Astrocyte of the spinal cord (primary cell): ENCODE data around the gene AUTS2.

Experiments used
- DNase-seq: peaks from one replicate; pipeline ENCODE4 v3.0.0; 2011; ENCODE audit warnings: low read depth, low spot score
- H3K4me3 ChIP-seq: 2 replicates; pipeline ENCODE4 v1.5.1; 2011; ENCODE audit warnings: low read depth, mild to moderate bottlenecking, low read length, moderate library complexity
- in situ Hi-C: cut with HindIII; loops from 2 replicates; pipeline ENCODE4 v1.10.0; 2017; ENCODE audit warnings: low sequenced_read_pairs
- TF ChIP-seq, protein P1 (sequence below): IDR thresholded peaks from 2 replicates; pipeline ENCODE4 v1.5.1; 2012; ENCODE audit warnings: low read depth, mild to moderate bottlenecking, low read length, inconsistent platforms

AUTS2 gene

DNA sequence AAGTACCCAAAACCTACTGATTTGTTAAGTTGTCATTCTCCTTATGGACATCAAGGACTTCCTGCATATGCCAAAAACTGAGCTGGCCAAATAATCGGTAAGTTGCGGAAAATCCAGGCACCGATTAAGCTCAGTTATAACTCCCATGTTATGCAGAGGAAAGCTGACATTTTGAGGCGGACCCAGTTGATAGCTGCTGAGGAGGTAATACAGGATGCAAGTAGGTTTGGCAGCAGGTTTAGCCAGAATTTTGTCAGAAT is 808.6 kb downstream of the AUTS2 start:
- H3K4me3 ChIP-seq = no peak overlapping the region
- no peak for DNase-seq
- in situ Hi-C loops = no loop called here
- TF ChIP-seq, protein P1, sequence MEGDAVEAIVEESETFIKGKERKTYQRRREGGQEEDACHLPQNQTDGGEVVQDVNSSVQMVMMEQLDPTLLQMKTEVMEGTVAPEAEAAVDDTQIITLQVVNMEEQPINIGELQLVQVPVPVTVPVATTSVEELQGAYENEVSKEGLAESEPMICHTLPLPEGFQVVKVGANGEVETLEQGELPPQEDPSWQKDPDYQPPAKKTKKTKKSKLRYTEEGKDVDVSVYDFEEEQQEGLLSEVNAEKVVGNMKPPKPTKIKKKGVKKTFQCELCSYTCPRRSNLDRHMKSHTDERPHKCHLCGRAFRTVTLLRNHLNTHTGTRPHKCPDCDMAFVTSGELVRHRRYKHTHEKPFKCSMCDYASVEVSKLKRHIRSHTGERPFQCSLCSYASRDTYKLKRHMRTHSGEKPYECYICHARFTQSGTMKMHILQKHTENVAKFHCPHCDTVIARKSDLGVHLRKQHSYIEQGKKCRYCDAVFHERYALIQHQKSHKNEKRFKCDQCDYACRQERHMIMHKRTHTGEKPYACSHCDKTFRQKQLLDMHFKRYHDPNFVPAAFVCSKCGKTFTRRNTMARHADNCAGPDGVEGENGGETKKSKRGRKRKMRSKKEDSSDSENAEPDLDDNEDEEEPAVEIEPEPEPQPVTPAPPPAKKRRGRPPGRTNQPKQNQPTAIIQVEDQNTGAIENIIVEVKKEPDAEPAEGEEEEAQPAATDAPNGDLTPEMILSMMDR = no peak

DNA sequence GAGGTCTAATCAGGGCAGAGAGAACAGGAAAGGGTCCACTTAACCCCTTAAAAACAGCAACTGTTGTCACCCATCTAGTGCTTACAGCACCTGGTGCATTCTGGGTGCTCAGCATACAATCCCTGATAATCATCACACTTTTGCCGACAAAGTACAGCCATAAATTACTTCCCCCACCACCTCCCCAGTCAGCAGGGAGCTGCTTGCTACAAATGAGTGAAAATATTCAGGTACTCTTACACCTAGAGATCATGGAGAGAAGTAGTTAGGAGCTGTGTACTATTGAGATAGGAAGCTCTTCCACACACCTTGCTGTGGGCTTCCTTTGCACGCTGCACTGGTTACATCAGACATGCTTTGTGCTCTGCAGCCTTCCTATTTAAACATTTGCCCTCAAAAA is 810.2 kb downstream of the AUTS2 start:
- in situ Hi-C loops = no loop called here
- no peak overlapping the region for H3K4me3 ChIP-seq
- TF ChIP-seq, protein P1 = no peak
- no peak for DNase-seq

DNA sequence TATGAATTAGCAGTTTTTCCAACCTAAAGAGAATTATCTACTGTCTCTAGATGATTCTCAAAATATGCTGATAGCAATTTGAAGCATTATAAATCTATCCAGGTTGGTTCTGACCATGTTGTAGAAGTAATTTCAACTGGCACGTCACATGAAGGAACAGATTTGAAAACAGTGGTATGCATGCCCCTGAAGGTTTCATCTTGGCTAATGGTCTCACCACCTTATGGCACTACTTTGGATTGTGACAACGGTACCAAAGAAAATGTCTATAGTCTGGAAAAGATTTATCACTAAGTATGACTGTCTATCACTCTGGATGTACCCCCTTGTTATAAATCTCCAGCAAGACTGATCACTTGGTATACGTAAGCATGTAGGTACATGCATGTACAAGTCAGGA is 810.6 kb downstream of the AUTS2 start:
- TF ChIP-seq, protein P1 = no peak
- in situ Hi-C loops = no loop called here
- no peak for DNase-seq
- no peak overlapping the region for H3K4me3 ChIP-seq

DNA sequence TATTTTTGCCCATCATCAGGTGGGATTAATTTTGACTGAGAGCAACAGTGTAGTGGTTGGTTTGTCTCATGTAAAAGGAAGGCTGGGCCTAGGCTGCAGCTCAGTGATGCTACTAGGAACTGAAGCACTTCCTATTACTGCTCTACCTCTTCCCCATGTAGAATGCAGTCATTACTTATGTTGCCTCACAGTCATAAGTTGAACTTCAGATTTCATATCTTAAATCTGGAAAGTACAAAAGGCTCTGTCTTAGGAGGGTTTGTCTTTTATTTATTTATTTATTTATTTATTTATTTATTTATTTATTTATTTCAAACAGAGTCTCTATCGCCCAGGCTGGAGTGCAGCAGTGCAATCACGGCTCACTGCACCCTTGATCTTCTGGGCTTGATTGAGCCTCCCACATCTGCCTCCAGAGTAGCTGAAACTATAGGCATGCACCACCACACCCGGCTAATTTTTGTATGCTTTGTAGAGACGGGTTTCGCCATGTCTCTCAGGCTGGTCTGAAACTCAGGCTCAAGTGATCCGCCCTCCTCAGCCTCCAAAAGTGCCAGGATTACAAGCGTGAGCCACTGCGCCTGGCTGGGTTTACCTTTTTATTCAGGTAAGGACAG is 812.0 kb downstream of the AUTS2 start:
- in situ Hi-C loops = no loop called here
- H3K4me3 ChIP-seq = no peak overlapping the region
- DNase-seq = no peak
- TF ChIP-seq, protein P1 = no peak

DNA sequence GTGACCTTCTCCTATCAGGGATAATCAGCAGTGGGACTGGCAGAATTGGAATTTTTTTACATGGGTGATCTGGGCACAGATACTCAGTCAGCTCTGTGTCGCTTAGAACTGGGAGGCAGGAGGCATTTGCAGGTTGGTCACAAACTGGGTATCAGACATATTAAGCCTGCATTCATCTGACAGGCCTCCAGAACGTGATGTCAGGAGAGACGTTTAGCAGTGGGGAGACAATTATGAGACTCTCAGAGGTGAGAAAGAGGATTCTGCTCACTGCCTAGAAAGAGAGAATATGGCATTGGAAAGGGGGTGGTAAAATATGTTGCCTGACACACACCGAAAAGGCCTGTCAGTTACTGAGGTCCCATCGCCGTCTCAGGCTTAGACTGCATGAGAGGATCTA is 816.1 kb downstream of the AUTS2 start:
- no peak for DNase-seq
- in situ Hi-C loops = no loop called here
- TF ChIP-seq, protein P1 = no peak
- no peak overlapping the region for H3K4me3 ChIP-seq

DNA sequence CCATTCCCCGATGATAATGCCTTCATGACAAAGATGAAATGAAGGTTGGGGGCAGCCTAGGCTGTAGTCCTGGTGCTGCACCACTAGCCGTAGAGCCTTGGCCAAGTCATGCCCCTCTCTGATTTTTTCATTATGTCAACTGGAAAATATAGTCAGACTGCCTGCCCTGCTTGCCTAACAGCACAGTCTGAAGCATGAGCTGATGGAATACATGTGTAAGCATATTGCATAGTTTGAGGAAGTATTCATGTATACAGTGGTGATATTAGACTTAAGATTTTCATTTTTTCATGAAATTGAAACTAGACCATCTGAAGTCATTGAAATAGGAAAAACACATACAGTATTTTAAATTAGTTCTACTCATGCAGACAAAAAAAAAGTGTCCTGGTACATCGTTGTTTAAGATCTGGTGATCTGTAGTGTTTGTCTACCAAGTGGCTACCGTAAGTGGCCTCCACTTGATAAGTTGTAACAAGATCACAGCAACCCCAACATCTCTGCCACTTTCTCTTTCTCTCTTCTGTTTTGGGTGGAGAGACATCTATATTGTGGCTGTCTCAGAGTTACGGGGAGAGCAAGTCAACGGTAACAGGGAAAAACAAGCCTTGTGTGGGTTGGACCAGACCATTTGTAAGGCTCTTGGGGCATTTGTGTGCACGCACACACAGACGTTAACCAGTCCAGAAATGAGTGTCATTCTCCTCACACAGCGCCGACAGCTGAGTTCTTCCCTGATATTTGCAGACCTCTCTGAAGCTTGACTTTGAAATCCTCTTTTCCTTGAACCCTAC is 817.1 kb downstream of the AUTS2 start:
- no peak overlapping the region for H3K4me3 ChIP-seq
- in situ Hi-C loops = no loop called here
- TF ChIP-seq, protein P1 = no peak
- no peak for DNase-seq
